HCT116 (cell line): ENCODE measurements around the gene ANKRD6. TPM values are rescaled to one million over a fixed set of nuclear protein-coding genes. Genes with fewer than 3 reads are reported as not detected.

ENCODE experiments used
- ATAC-seq: fragments of 200-7000 bp; cut with Tn5 transposase; 2 replicates; pipeline ENCODE4 v1.9.1; 2020; ENCODE audit warnings: mild to moderate bottlenecking, moderate library complexity
- BruUV-seq: library from RNA; stranded (reverse); fragments of 400-500 nt; replicated peaks from 2 replicates; lab custom pipeline; 2021; lab: Mats Ljungman, UMichigan
- CTCF ChIA-PET: fragments of 300-600 bp; sonication (Branson Sonifier 250); formaldehyde crosslinking; loops from one replicate; lab custom pipeline; 2021; ENCODE audit warnings: antibody characterized with exemption; lab: Charles Lee
- POLR2A ChIA-PET: fragments of 300-600, 350-600 bp; sonication (Branson Sonifier 250); formaldehyde crosslinking; loops from one replicate; lab custom pipeline; 2021; ENCODE audit warnings: antibody characterized with exemption; lab: Charles Lee
- RAD21 ChIA-PET, 2 experiments: fragments of 300-600 bp; sonication (Branson Sonifier 250); formaldehyde crosslinking; loops; one replicate each; lab custom pipeline; 2023; ENCODE audit warnings: low total read pairs in 2 of 2; ENCODE audit not compliant: uncharacterized antibody in 2 of 2, unreplicated experiment in 2 of 2, low non-redundant PET in 1 of 2; lab: Charles Lee
- DNase-seq: peaks from one replicate; pipeline ENCODE4 v3.0.0-alpha.2; 2010; ENCODE audit warnings: low read depth, low spot score
- H2AFZ ChIP-seq: fragments of 200-600 bp; shearing (Covaris generic), sonication (generic); 2 replicates; pipeline ENCODE4 v1.6.1; 2017; ENCODE audit warnings: low read depth, mixed run types, mixed read lengths, antibody characterized with exemption, low read length; ENCODE audit not compliant: poor library complexity, severe bottlenecking
- H3K27ac ChIP-seq: 2 replicates; pipeline ENCODE4 v1.5.1; 2012; ENCODE audit warnings: low read depth, low read length
- H3K27me3 ChIP-seq: fragments of 200-600 bp; sonication (generic); 2 replicates; pipeline ENCODE4 v1.6.1; 2016; ENCODE audit warnings: mixed run types, low read length, mixed read lengths; ENCODE audit not compliant: insufficient read depth
- H3K36me3 ChIP-seq, 2 experiments: fragments of 200-500 bp in 1 of 2; fragments of 200-600 bp in 1 of 2; sonication (Bioruptor generic) in 1 of 2; sonication (generic) in 1 of 2; 2 replicates each; pipeline versions ENCODE4 v1.5.1 to v1.6.1; 2014 to 2016; ENCODE audit warnings: low read length in 2 of 2, inconsistent platforms in 1 of 2, mixed read lengths in 1 of 2, mixed run types in 1 of 2; ENCODE audit not compliant: insufficient read depth in 2 of 2, control insufficient read depth in 1 of 2
- H3K4me1 ChIP-seq, 2 experiments: fragments of 200-600 bp in 1 of 2; sonication (generic) in 1 of 2; 2 replicates each; pipeline versions ENCODE4 v1.5.1 to v1.6.1; 2012 to 2017; ENCODE audit warnings: low read length in 2 of 2, inconsistent platforms in 1 of 2, mild to moderate bottlenecking in 1 of 2, mixed read lengths in 1 of 2, mixed run types in 1 of 2, moderate library complexity in 1 of 2; ENCODE audit not compliant: insufficient read depth in 2 of 2, control insufficient read depth in 1 of 2
- H3K4me2 ChIP-seq: fragments of 200-600 bp; sonication (generic); 2 replicates; pipeline ENCODE4 v1.6.1; 2017; ENCODE audit warnings: mixed run types, low read length, mixed read lengths
- H3K4me3 ChIP-seq, 2 experiments: fragments of 200-600 bp in 1 of 2; sonication (generic) in 1 of 2; replicated peaks in 1 of 2; 2 replicates each; pipeline ENCODE4 v1.5.1; 2011 to 2016; ENCODE audit warnings: low read length in 2 of 2, control low read depth in 1 of 2, low read depth in 1 of 2, mild to moderate bottlenecking in 1 of 2, mixed read lengths in 1 of 2, mixed run types in 1 of 2
- H3K79me2 ChIP-seq: fragments of 200-600 bp; sonication (generic); 2 replicates; pipeline ENCODE4 v1.6.1; 2017; ENCODE audit warnings: mild to moderate bottlenecking, mixed run types, low read length, moderate library complexity, mixed read lengths; ENCODE audit not compliant: insufficient read depth
- H3K9ac ChIP-seq: fragments of 200-600 bp; sonication (generic); 2 replicates; pipeline ENCODE4 v1.6.1; 2016; ENCODE audit warnings: low read length, mixed read lengths
- H3K9me2 ChIP-seq: fragments of 200-600 bp; sonication (generic), shearing (Covaris generic); 2 replicates; pipeline ENCODE4 v1.6.1; 2017; ENCODE audit warnings: mixed run types, mild to moderate bottlenecking, moderate library complexity; ENCODE audit not compliant: insufficient read depth
- H3K9me3 ChIP-seq, 2 experiments: fragments of 200-500 bp in 1 of 2; fragments of 200-600 bp in 1 of 2; sonication (Bioruptor generic) in 1 of 2; sonication (generic) in 1 of 2; 2 replicates each; pipeline ENCODE4 v1.6.1; 2014 to 2017; ENCODE audit warnings: low read length in 2 of 2, mixed read lengths in 2 of 2, inconsistent platforms in 1 of 2, low read depth in 1 of 2, mild to moderate bottlenecking in 1 of 2, mixed run types in 1 of 2, moderate library complexity in 1 of 2; ENCODE audit not compliant: control insufficient read depth in 1 of 2, insufficient read depth in 1 of 2
- H4K20me1 ChIP-seq: fragments of 200-600 bp; sonication (generic), shearing (Covaris generic); 2 replicates; pipeline ENCODE4 v1.6.1; 2017; ENCODE audit warnings: mixed run types, mild to moderate bottlenecking, moderate library complexity; ENCODE audit not compliant: insufficient read depth
- CBX3 ChIP-seq: IDR thresholded peaks from 2 replicates; pipeline ENCODE4 v1.6.1; 2012; ENCODE audit warnings: low read depth
- CEBPB ChIP-seq: IDR thresholded peaks from 2 replicates; pipeline ENCODE4 v1.6.1; 2012; ENCODE audit warnings: low read depth
- FOSL1 ChIP-seq: IDR thresholded peaks from 2 replicates; pipeline ENCODE4 v1.6.1; 2012; ENCODE audit warnings: low read depth
- POLR2A ChIP-seq: IDR thresholded peaks from 2 replicates; pipeline ENCODE4 v1.7.0; 2011; ENCODE audit warnings: borderline replicate concordance; ENCODE audit not compliant: insufficient read depth, insufficient read length; ENCODE audit errors: extremely low read depth
- POLR2AphosphoS5 ChIP-seq: IDR thresholded peaks from 2 replicates; pipeline ENCODE4 v1.6.1; 2011; ENCODE audit warnings: mild to moderate bottlenecking, low read depth, low read length, moderate library complexity
- RAD21 ChIP-seq: IDR thresholded peaks from 2 replicates; pipeline ENCODE4 v1.6.1; 2012; ENCODE audit warnings: low read depth, mild to moderate bottlenecking
- SRF ChIP-seq: IDR thresholded peaks from 2 replicates; pipeline ENCODE4 v1.6.1; 2012; ENCODE audit warnings: low read depth
- YY1 ChIP-seq: IDR thresholded peaks from 2 replicates; pipeline ENCODE4 v1.6.1; 2011; ENCODE audit warnings: low read length, low read depth, moderate library complexity, mild to moderate bottlenecking; ENCODE audit not compliant: insufficient replicate concordance; ENCODE audit errors: extremely low read depth
- ZBTB33 ChIP-seq: IDR thresholded peaks from 2 replicates; pipeline ENCODE4 v1.6.1; 2011; ENCODE audit warnings: mild to moderate bottlenecking, low read length, moderate library complexity; ENCODE audit not compliant: insufficient replicate concordance; ENCODE audit errors: extremely low read depth
- ZFX ChIP-seq: fragments of 450-650 bp; IDR thresholded peaks from 2 replicates; pipeline ENCODE4 v1.6.1; 2017
- ZNF274 ChIP-seq: fragments of 200-500 bp; sonication (Bioruptor generic); IDR thresholded peaks from 2 replicates; pipeline ENCODE4 v1.6.1; 2014; ENCODE audit warnings: mild to moderate bottlenecking, low read depth, low read length, inconsistent platforms
- intact Hi-C: fragments of 100-400 bp; cut with micrococcal nuclease; formaldehyde crosslinking; loops from 2 replicates; pipeline ENCODE4 v1.10.0; 2022
- total RNA-seq: library from RNA; stranded (reverse); gene quantifications from one replicate; pipeline ENCODE4 v1.2.1, GENCODE V29; 2021; ENCODE audit not compliant: unreplicated experiment
- TF ChIP-seq, protein P1 (sequence below): IDR thresholded peaks from 2 replicates; pipeline ENCODE4 v1.6.1; 2012
- TF ChIP-seq, protein P2 (sequence below): IDR thresholded peaks from 2 replicates; pipeline ENCODE4 v1.6.1; 2012; ENCODE audit warnings: low read depth

Gene ANKRD6
- total RNA-seq, 1 experiment from 2014 or later: 9.9 TPM

- TF ChIP-seq ZBTB33 (no peak), POLR2A (no peak), ZFX (no peak), CBX3 (no peak), CEBPB (no peak), SRF (no peak), FOSL1 (no peak), YY1 (no peak)
- TF ChIP-seq, protein P1, sequence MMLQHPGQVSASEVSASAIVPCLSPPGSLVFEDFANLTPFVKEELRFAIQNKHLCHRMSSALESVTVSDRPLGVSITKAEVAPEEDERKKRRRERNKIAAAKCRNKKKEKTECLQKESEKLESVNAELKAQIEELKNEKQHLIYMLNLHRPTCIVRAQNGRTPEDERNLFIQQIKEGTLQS: no peak
Measured at GRCh38 chr6:89416796-89417195, 16.2 kb upstream of the ANKRD6 start (continued).

- RAD21 ChIA-PET: no interaction called here
- CTCF ChIA-PET: interaction anchor here (1.2 kb wide), 1 partner anchor 510 kb away, joined by 4 read pairs; no protein-coding TSS in a partner anchor
- no peak overlapping the region for H3K9ac ChIP-seq
- ATAC-seq (no peak), DNase-seq (no peak)
- no peak overlapping the region for H3K4me2 ChIP-seq
- H3K9me2 ChIP-seq: no peaks in the 10 kb centered on the region
- no peaks in the 10 kb centered on the region for H3K9me3 ChIP-seq
- intact Hi-C loops: loop anchor here (5.0 to 10.0 kb wide), 2 partner anchors 364 to 1047 kb away; no protein-coding TSS in a partner anchor
- POLR2A ChIA-PET: no interaction called here
- no peaks in the 10 kb centered on the region for H3K79me2 ChIP-seq
- no peaks in the 10 kb centered on the region for H3K36me3 ChIP-seq
- no peaks in the 10 kb centered on the region for H4K20me1 ChIP-seq
- H3K27ac ChIP-seq: no peak overlapping the region
- no TSS peak for BruUV-seq
- H3K4me1 ChIP-seq: peaks cover 0 to 12% of the 10 kb centered on the region in 2 experiments; a peak in 2 of 4 replicates
- H3K4me3 ChIP-seq: no peak overlapping the region
- no peak overlapping the region for H2AFZ ChIP-seq
- no peaks in the 10 kb centered on the region for H3K27me3 ChIP-seq
- TF ChIP-seq RAD21 (no peak), ZBTB33 (no peak), POLR2AphosphoS5 (no peak), ZNF274 (no peak), CEBPB (no peak)
- TF ChIP-seq, protein P2, sequence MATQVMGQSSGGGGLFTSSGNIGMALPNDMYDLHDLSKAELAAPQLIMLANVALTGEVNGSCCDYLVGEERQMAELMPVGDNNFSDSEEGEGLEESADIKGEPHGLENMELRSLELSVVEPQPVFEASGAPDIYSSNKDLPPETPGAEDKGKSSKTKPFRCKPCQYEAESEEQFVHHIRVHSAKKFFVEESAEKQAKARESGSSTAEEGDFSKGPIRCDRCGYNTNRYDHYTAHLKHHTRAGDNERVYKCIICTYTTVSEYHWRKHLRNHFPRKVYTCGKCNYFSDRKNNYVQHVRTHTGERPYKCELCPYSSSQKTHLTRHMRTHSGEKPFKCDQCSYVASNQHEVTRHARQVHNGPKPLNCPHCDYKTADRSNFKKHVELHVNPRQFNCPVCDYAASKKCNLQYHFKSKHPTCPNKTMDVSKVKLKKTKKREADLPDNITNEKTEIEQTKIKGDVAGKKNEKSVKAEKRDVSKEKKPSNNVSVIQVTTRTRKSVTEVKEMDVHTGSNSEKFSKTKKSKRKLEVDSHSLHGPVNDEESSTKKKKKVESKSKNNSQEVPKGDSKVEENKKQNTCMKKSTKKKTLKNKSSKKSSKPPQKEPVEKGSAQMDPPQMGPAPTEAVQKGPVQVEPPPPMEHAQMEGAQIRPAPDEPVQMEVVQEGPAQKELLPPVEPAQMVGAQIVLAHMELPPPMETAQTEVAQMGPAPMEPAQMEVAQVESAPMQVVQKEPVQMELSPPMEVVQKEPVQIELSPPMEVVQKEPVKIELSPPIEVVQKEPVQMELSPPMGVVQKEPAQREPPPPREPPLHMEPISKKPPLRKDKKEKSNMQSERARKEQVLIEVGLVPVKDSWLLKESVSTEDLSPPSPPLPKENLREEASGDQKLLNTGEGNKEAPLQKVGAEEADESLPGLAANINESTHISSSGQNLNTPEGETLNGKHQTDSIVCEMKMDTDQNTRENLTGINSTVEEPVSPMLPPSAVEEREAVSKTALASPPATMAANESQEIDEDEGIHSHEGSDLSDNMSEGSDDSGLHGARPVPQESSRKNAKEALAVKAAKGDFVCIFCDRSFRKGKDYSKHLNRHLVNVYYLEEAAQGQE: no peak
- TF ChIP-seq, protein P1: no peak
Measured at GRCh38 chr6:89430201-89430962, 2.6 kb upstream of the ANKRD6 start.
